Measurements from ENCODE around the gene VGF.

The VGF gene

GRCh38 chr7:101175664-101176063 lies 10.3 kb upstream of the VGF start:
- TF ChIP-seq FOXP2 (optimal IDR thresholded peaks at IDR 0.05; ENCODE audit: control extremely low read depth, extremely low read length, insufficient read depth), result no peak
- no peak for TF ChIP-seq EZH2 (IDR thresholded peaks at IDR 0.05)
- TF ChIP-seq POLR2AphosphoS5 (IDR thresholded peaks at IDR 0.05; ENCODE audit: borderline replicate concordance, low read depth, low read length), result no peak
- Histone ChIP-seq H3K9ac (ENCODE audit: insufficient read length) (no peak overlapping the region), H3K9me3 (ENCODE audit: low read depth, low read length) (no peaks in the 10 kb centered on the region), H3K27ac (no peak overlapping the region), H3K36me3 (ENCODE audit: insufficient read depth, low read length) (no peaks in the 10 kb centered on the region), H3K4me3 (no peak overlapping the region)
- DNase-seq (ENCODE audit: low read depth, low spot score), result no peak

- Histone ChIP-seq H3K9me3 (ENCODE audit: low read depth, low read length) (no peaks in the 10 kb centered on the region), H3K27ac (no peak overlapping the region), H3K4me3 (peak overlapping the region; percentile 70; the same call in 1 of the 2 replicates), H3K36me3 (ENCODE audit: insufficient read depth, low read length) (no peaks in the 10 kb centered on the region), H3K9ac (ENCODE audit: insufficient read length) (no peak overlapping the region)
- no peak for TF ChIP-seq FOXP2 (optimal IDR thresholded peaks at IDR 0.05; ENCODE audit: control extremely low read depth, extremely low read length, insufficient read depth)
- no peak for TF ChIP-seq POLR2AphosphoS5 (IDR thresholded peaks at IDR 0.05; ENCODE audit: borderline replicate concordance, low read depth, low read length)
- TF ChIP-seq EZH2 (IDR thresholded peaks at IDR 0.05), result no peak
- DNase-seq (ENCODE audit: low read depth, low spot score), result no peak
Observed at GRCh38 chr7:101174322-101174854, 9.0 kb upstream of the VGF start.

- H3K4me3 ChIP-seq, result peak overlapping the region; percentile 70
- H3K36me3 ChIP-seq (ENCODE audit: insufficient read depth, low read length), result no peaks in the 10 kb centered on the region
- no peak overlapping the region for H3K9ac ChIP-seq (ENCODE audit: insufficient read length)
- DNase-seq (ENCODE audit: low read depth, low spot score), result no peak
- no peak for TF ChIP-seq POLR2AphosphoS5 (IDR thresholded peaks at IDR 0.05; ENCODE audit: borderline replicate concordance, low read depth, low read length)
- no peaks in the 10 kb centered on the region for H3K9me3 ChIP-seq (ENCODE audit: low read depth, low read length)
- H3K27ac ChIP-seq, result no peak overlapping the region
Observed at GRCh38 chr7:101173752-101174244, 8.4 kb upstream of the VGF start.

- DNase-seq (ENCODE audit: low read depth, low spot score), result no peak
- Histone ChIP-seq H3K36me3 (ENCODE audit: insufficient read depth, low read length) (no peaks in the 10 kb centered on the region), H3K27ac (no peak overlapping the region), H3K9me3 (ENCODE audit: low read depth, low read length) (no peaks in the 10 kb centered on the region), H3K9ac (ENCODE audit: insufficient read length) (no peak overlapping the region), H3K4me3 (peak overlapping the region; percentile 70)
- TF ChIP-seq FOXP2 (optimal IDR thresholded peaks at IDR 0.05; ENCODE audit: control extremely low read depth, extremely low read length, insufficient read depth), result no peak
- TF ChIP-seq EZH2 (IDR thresholded peaks at IDR 0.05), result no peak
- no peak for TF ChIP-seq POLR2AphosphoS5 (IDR thresholded peaks at IDR 0.05; ENCODE audit: borderline replicate concordance, low read depth, low read length)
Observed at GRCh38 chr7:101172854-101173751, 7.7 kb upstream of the VGF start.

- TF ChIP-seq FOXP2 (optimal IDR thresholded peaks at IDR 0.05; ENCODE audit: control extremely low read depth, extremely low read length, insufficient read depth), result no peak
- no peak for TF ChIP-seq EZH2 (IDR thresholded peaks at IDR 0.05)
- TF ChIP-seq POLR2AphosphoS5 (IDR thresholded peaks at IDR 0.05; ENCODE audit: borderline replicate concordance, low read depth, low read length), result no peak
- no peak overlapping the region for H3K9ac ChIP-seq (ENCODE audit: insufficient read length)
- no peak overlapping the region for H3K27ac ChIP-seq
- no peak overlapping the region for H3K4me3 ChIP-seq
- no peaks in the 10 kb centered on the region for H3K9me3 ChIP-seq (ENCODE audit: low read depth, low read length)
- H3K36me3 ChIP-seq (ENCODE audit: insufficient read depth, low read length), result no peaks in the 10 kb centered on the region
- DNase-seq (ENCODE audit: low read depth, low spot score), result no peak
Observed at GRCh38 chr7:101172005-101172853, 6.9 kb upstream of the VGF start.

- no peak overlapping the region for H3K4me3 ChIP-seq
- TF ChIP-seq FOXP2 (optimal IDR thresholded peaks at IDR 0.05; ENCODE audit: control extremely low read depth, extremely low read length, insufficient read depth) (no peak), POLR2AphosphoS5 (IDR thresholded peaks at IDR 0.05; ENCODE audit: borderline replicate concordance, low read depth, low read length) (no peak), EZH2 (IDR thresholded peaks at IDR 0.05) (no peak)
- H3K36me3 ChIP-seq (ENCODE audit: insufficient read depth, low read length), result no peaks in the 10 kb centered on the region
- H3K9ac ChIP-seq (ENCODE audit: insufficient read length), result no peak overlapping the region
- H3K9me3 ChIP-seq (ENCODE audit: low read depth, low read length), result no peaks in the 10 kb centered on the region
- DNase-seq (ENCODE audit: low read depth, low spot score), result no peak
- H3K27ac ChIP-seq, result no peak overlapping the region
Observed at GRCh38 chr7:101171442-101171837, 6.1 kb upstream of the VGF start.

- Histone ChIP-seq H3K9ac (ENCODE audit: insufficient read length) (no peak overlapping the region), H3K27ac (no peak overlapping the region), H3K36me3 (ENCODE audit: insufficient read depth, low read length) (no peaks in the 10 kb centered on the region)
Observed at GRCh38 chr7:101170617-101171441, 5.5 kb upstream of the VGF start.

More at GRCh38 chr7:101170617-101171441, 5.5 kb upstream of the VGF start:
- Histone ChIP-seq H3K9me3 (ENCODE audit: low read depth, low read length) (no peaks in the 10 kb centered on the region), H3K4me3 (no peak overlapping the region)
- no peak for DNase-seq (ENCODE audit: low read depth, low spot score)
- no peak for TF ChIP-seq EZH2 (IDR thresholded peaks at IDR 0.05)

All from SK-N-MC (cell line).